T-helper 2 cell (primary cell): ENCODE data around the gene ZNF597.
A peak's percentile ranks its signal among the peaks of the same experiment; 100 is the strongest.

Experiments used
- DNase-seq, 5 experiments: peaks; one replicate each; pipeline versions ENCODE4 v3.0.0 to v3.0.0-alpha.2; 2012 to 2022

Gene ZNF597

GRCh38 chr16:3454631-3455147 lies 11.4 kb upstream of the ZNF597 start:
- no peak for DNase-seq

GRCh38 chr16:3454093-3454492 lies 10.8 kb upstream of the ZNF597 start:
- DNase-seq = no peak

- peak in 2 of 5 experiments; percentile 25 to 86 for DNase-seq
Measured at GRCh38 chr16:3444032-3444388, 706 bp upstream of the ZNF597 start.

GRCh38 chr16:3439637-3440036 lies 3.7 kb downstream of the ZNF597 start:
- no peak for DNase-seq

GRCh38 chr16:3434373-3434772 lies 8.9 kb downstream of the ZNF597 start:
- DNase-seq = no peak

- DNase-seq = peak in 4 of 5 experiments; percentile 14 to 80 (median 41)
Measured at GRCh38 chr16:3431779-3432219, 11.5 kb downstream of the ZNF597 start.

GRCh38 chr16:3413730-3414379 lies 29.4 kb downstream of the ZNF597 start:
- DNase-seq = no peak

GRCh38 chr16:3408561-3409197 lies 34.6 kb downstream of the ZNF597 start:
- no peak for DNase-seq

GRCh38 chr16:3401719-3402397 lies 41.4 kb downstream of the ZNF597 start:
- DNase-seq = peak in 1 of 5 experiments; percentile 28

- peak; percentile 93 to 100 (median 97) for DNase-seq
Measured at GRCh38 chr16:3400779-3401688, 42.3 kb downstream of the ZNF597 start, which contains the start of the genes ZNF174 and ZSCAN32. TSS of gene ZNF174 (plus strand) at chr16:3401215. CDS start at chr16:3402005, 790 bp downstream. TSS of gene ZSCAN32 (minus strand) at chr16:3401004. CDS start at chr16:3397557, 3,447 bp downstream.

GRCh38 chr16:3400446-3400778 lies 42.9 kb downstream of the ZNF597 start:
- DNase-seq = no peak

GRCh38 chr16:3389663-3390338 lies 53.5 kb downstream of the ZNF597 start:
- DNase-seq = no peak

GRCh38 chr16:3388325-3388724 lies 55.0 kb downstream of the ZNF597 start:
- no peak for DNase-seq

- DNase-seq = peak in 1 of 5 experiments; percentile 6
Measured at GRCh38 chr16:3383045-3383448, 60.3 kb downstream of the ZNF597 start.
